Measurements from ENCODE around the gene UPF2.

- TF ChIP-seq CTCF (IDR thresholded peaks at IDR 0.05) (no peak), POLR2A (IDR thresholded peaks at IDR 0.05) (no peak)
Observed at GRCh38 chr10:12010353-12010752, 32.3 kb downstream of the UPF2 start.
